A673 (cell line): ENCODE measurements around the gene SMARCA2.

Source experiments
- CTCF ChIP-seq: fragments of 300-800, 200-600 bp; sonication (generic); conservative IDR thresholded peaks from 2 replicates; pipeline ENCODE4 v1.5.1; 2017; ENCODE audit warnings: low read depth, mild to moderate bottlenecking, antibody characterized with exemption, low read length, moderate library complexity, mixed read lengths
- EZH2 ChIP-seq: fragments of 200-600 bp; sonication (generic); IDR thresholded peaks from 2 replicates; pipeline ENCODE4 v1.6.1; 2017; ENCODE audit warnings: borderline replicate concordance, low read depth, mild to moderate bottlenecking, mixed read lengths, antibody characterized with exemption, low read length; ENCODE audit not compliant: poor library complexity, severe bottlenecking

- TF ChIP-seq CTCF (no peak), EZH2 (no peak)
Measured at GRCh38 chr9:2023042-2023441, 7.9 kb downstream of the SMARCA2 start.
